ENCODE data around the gene PBXIP1.
"Not testable (repeated sequence)": the region's sequence is repeated elsewhere in the genome, so short reads cannot be mapped to it uniquely, and the experiment has no call there.

DNA sequence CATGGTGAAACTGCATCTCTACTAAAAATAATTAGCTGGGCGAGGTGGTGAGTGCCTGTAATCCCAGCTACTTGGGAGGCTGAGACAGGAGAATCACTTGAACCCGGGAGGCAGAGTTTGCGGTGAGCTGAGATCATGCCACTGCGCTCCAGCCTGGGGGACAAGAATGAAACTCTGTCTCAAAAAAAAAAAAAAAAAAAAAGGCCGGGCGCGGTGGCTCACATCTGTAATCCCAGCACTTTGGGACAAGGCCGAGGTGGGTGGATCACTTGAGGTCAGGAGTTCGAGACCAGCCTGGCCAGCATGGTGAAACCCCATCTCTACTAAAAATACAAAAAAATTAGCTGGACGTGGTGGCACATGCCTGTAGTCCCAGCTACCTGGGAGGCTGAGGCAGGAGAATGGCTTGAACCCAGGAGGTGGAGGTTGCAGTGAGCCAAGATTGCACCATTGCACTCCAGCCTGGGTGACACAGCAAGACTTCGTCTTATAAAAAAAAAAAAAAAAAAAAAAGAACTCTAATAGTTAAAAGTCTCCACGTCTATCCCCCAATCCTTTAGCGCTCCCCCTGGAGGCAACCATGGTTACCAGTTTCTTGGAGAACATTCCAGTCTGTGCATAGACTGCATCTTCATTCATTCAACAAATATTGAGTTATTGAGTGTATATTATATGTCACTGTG lies 39.5 kb upstream of the PBXIP1 start:
- TF ChIP-seq, protein P1, sequence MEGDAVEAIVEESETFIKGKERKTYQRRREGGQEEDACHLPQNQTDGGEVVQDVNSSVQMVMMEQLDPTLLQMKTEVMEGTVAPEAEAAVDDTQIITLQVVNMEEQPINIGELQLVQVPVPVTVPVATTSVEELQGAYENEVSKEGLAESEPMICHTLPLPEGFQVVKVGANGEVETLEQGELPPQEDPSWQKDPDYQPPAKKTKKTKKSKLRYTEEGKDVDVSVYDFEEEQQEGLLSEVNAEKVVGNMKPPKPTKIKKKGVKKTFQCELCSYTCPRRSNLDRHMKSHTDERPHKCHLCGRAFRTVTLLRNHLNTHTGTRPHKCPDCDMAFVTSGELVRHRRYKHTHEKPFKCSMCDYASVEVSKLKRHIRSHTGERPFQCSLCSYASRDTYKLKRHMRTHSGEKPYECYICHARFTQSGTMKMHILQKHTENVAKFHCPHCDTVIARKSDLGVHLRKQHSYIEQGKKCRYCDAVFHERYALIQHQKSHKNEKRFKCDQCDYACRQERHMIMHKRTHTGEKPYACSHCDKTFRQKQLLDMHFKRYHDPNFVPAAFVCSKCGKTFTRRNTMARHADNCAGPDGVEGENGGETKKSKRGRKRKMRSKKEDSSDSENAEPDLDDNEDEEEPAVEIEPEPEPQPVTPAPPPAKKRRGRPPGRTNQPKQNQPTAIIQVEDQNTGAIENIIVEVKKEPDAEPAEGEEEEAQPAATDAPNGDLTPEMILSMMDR (IDR thresholded peaks at IDR 0.05): peak in 3 of 4 experiments; percentile 9 to 45 (median 36)
- TF ChIP-seq POLR2AphosphoS5, POLR2A (IDR thresholded peaks at IDR 0.05): not testable (repeated sequence)
